ENCODE measurements around the gene ADRM1. TPM values are rescaled to one million over a fixed set of nuclear protein-coding genes. Genes with fewer than 3 reads are reported as not detected.

Gene ADRM1
- total RNA-seq, 1 experiment from 2014 or later = 263 TPM

GRCh38 chr20:62293111-62293784 lies 9.5 kb upstream of the ADRM1 start:
- Mint-ChIP-seq H3K36me3 (ENCODE audit: insufficient read depth, unreplicated experiment) (peaks cover 73% of the 10 kb centered on the region), H3K9me3 (ENCODE audit: unreplicated experiment) (no peaks in the 10 kb centered on the region), H3K27me3 (ENCODE audit: insufficient read depth, unreplicated experiment) (no peaks in the 10 kb centered on the region), H3K4me3 (ENCODE audit: unreplicated experiment) (no peak overlapping the region), H3K4me1 (ENCODE audit: low read depth, unreplicated experiment) (no peaks in the 10 kb centered on the region), H3K27ac (ENCODE audit: unreplicated experiment) (no peak overlapping the region)
- no TSS peak for BruUV-seq (replicated peaks)
- Histone ChIP-seq H3K36me3 (ENCODE audit: control insufficient read depth, insufficient read depth, low read length) (peaks cover 5% of the 10 kb centered on the region), H3K4me3 (ENCODE audit: low read depth, low read length) (no peak overlapping the region), H3K9me3 (no peaks in the 10 kb centered on the region), H3K4me1 (no peaks in the 10 kb centered on the region), H3K27me3 (replicated peaks; ENCODE audit: control insufficient read depth, insufficient read depth, low read length) (no peaks in the 10 kb centered on the region)
- POLR2A ChIA-PET = no interaction called here
- TF ChIP-seq CTCF (IDR thresholded peaks at IDR 0.05; ENCODE audit: insufficient read depth in 1 of 2, low read depth in 1 of 2, low read length in 1 of 2, severe bottlenecking in 1 of 2, unreplicated experiment in 1 of 2) = no peak
- intact Hi-C loops (cut with micrococcal nuclease; ENCODE audit: unreplicated experiment) = no loop called here
- CTCF ChIA-PET = interaction anchor here (0.7 kb wide), 1 partner anchor 501 kb away, joined by 3 read pairs; no protein-coding TSS in a partner anchor
- DNase-seq = no peak

GRCh38 chr20:62293946-62294345 lies 8.9 kb upstream of the ADRM1 start:
- POLR2A ChIA-PET = no interaction called here
- H3K9me3 Mint-ChIP-seq (ENCODE audit: unreplicated experiment) = no peaks in the 10 kb centered on the region
- no peak overlapping the region for H3K27ac Mint-ChIP-seq (ENCODE audit: unreplicated experiment)
- intact Hi-C loops (cut with micrococcal nuclease; ENCODE audit: unreplicated experiment) = no loop called here
- H3K4me1 ChIP-seq = no peaks in the 10 kb centered on the region
- TF ChIP-seq CTCF (IDR thresholded peaks at IDR 0.05; ENCODE audit: insufficient read depth in 1 of 2, low read depth in 1 of 2, low read length in 1 of 2, severe bottlenecking in 1 of 2, unreplicated experiment in 1 of 2) = no peak
- H3K27me3 Mint-ChIP-seq (ENCODE audit: insufficient read depth, unreplicated experiment) = no peaks in the 10 kb centered on the region
- no peaks in the 10 kb centered on the region for H3K9me3 ChIP-seq
- no peak overlapping the region for H3K4me3 Mint-ChIP-seq (ENCODE audit: unreplicated experiment)
- peaks cover 5% of the 10 kb centered on the region for H3K36me3 ChIP-seq (ENCODE audit: control insufficient read depth, insufficient read depth, low read length)
- no peaks in the 10 kb centered on the region for H3K27me3 ChIP-seq (replicated peaks; ENCODE audit: control insufficient read depth, insufficient read depth, low read length)
- CTCF ChIA-PET = interaction anchor here (0.7 kb wide), 1 partner anchor 500 kb away, joined by 3 read pairs; no protein-coding TSS in a partner anchor
- no peak overlapping the region for H3K4me3 ChIP-seq (ENCODE audit: low read depth, low read length)
- BruUV-seq (replicated peaks) = no TSS peak
- no peaks in the 10 kb centered on the region for H3K4me1 Mint-ChIP-seq (ENCODE audit: low read depth, unreplicated experiment)
- peaks cover 75% of the 10 kb centered on the region for H3K36me3 Mint-ChIP-seq (ENCODE audit: insufficient read depth, unreplicated experiment)
- DNase-seq = no peak

GRCh38 chr20:62294516-62294915 lies 8.3 kb upstream of the ADRM1 start:
- Mint-ChIP-seq H3K36me3 (ENCODE audit: insufficient read depth, unreplicated experiment) (peaks cover 79% of the 10 kb centered on the region), H3K27me3 (ENCODE audit: insufficient read depth, unreplicated experiment) (no peaks in the 10 kb centered on the region), H3K4me1 (ENCODE audit: low read depth, unreplicated experiment) (no peaks in the 10 kb centered on the region), H3K27ac (ENCODE audit: unreplicated experiment) (no peak overlapping the region), H3K4me3 (ENCODE audit: unreplicated experiment) (no peak overlapping the region), H3K9me3 (ENCODE audit: unreplicated experiment) (no peaks in the 10 kb centered on the region)
- H3K4me1 ChIP-seq = no peaks in the 10 kb centered on the region
- no peaks in the 10 kb centered on the region for H3K27me3 ChIP-seq (replicated peaks; ENCODE audit: control insufficient read depth, insufficient read depth, low read length)
- no peaks in the 10 kb centered on the region for H3K9me3 ChIP-seq
- no peak for DNase-seq
- H3K36me3 ChIP-seq (ENCODE audit: control insufficient read depth, insufficient read depth, low read length) = peaks cover 2% of the 10 kb centered on the region; the same call in 1 of the 2 replicates
- intact Hi-C loops (cut with micrococcal nuclease; ENCODE audit: unreplicated experiment) = no loop called here
- CTCF ChIA-PET = no interaction called here
- BruUV-seq (replicated peaks) = TSS peak; percentile 84
- no peak overlapping the region for H3K4me3 ChIP-seq (ENCODE audit: low read depth, low read length)
- TF ChIP-seq CTCF (IDR thresholded peaks at IDR 0.05; ENCODE audit: insufficient read depth in 1 of 2, low read depth in 1 of 2, low read length in 1 of 2, severe bottlenecking in 1 of 2, unreplicated experiment in 1 of 2) = no peak
- POLR2A ChIA-PET = no interaction called here
